GM10266 (cell line): ENCODE data around the gene CACNA2D4.

ENCODE experiments used
- DNase-seq: peaks from one replicate; pipeline ENCODE4 v3.0.0; 2012; ENCODE audit errors: extremely low spot score
- CTCF ChIP-seq: IDR thresholded peaks from 2 replicates; pipeline ENCODE4 v1.5.1; 2012; ENCODE audit warnings: mild to moderate bottlenecking, low read depth; ENCODE audit not compliant: control insufficient read depth, insufficient read depth; ENCODE audit errors: missing control alignments

The CACNA2D4 gene

GRCh38 chr12:1875608-1876007 lies 42.8 kb downstream of the CACNA2D4 start:
- no peak for TF ChIP-seq CTCF
- no peak for DNase-seq

- no peak for TF ChIP-seq CTCF
- DNase-seq: no peak
Measured at GRCh38 chr12:1873531-1874510, 44.6 kb downstream of the CACNA2D4 start.

GRCh38 chr12:1872448-1872847 lies 46.0 kb downstream of the CACNA2D4 start:
- DNase-seq: no peak
- no peak for TF ChIP-seq CTCF

- TF ChIP-seq CTCF: no peak
- DNase-seq: no peak
Measured at GRCh38 chr12:1872001-1872400, 46.5 kb downstream of the CACNA2D4 start.

- no peak for TF ChIP-seq CTCF
- DNase-seq: no peak
Measured at GRCh38 chr12:1870998-1871917, 47.2 kb downstream of the CACNA2D4 start.

GRCh38 chr12:1870086-1870485 lies 48.4 kb downstream of the CACNA2D4 start:
- no peak for DNase-seq
- no peak for TF ChIP-seq CTCF
